Measurements from ENCODE around the gene IL21R.

Gene IL21R

DNA sequence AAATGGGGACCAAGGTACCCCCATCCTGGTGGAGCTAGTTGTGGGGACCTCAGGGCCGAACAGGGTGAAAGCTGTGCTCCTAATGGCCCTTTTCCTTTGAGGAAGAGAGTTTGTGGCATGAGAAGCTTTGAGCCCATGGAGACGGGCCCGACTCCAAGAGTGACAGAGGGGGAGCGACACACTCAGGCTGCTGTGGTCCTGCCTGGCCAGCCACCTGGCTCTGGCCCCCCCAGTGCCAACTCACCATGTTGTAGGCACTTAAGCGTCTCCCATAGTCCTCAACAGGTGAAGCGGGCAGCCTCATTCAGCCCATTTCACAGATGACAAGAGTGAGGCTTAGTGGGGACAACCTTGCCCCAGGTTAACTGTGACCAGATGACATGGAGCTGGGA is 1.6 kb downstream of the IL21R start:
- Histone ChIP-seq H3K4me2 (ENCODE audit: low read length) (peak overlapping the region; percentile 97), H3K27me3 (ENCODE audit: control insufficient read depth, low read length) (peaks cover 6% of the 10 kb centered on the region; the same call in 1 of the 2 replicates), H3K4me1 (ENCODE audit: control insufficient read depth, low read length) (peaks cover 100% of the 10 kb centered on the region), H3K36me3 (ENCODE audit: control insufficient read depth, low read length) (peaks cover 48% of the 10 kb centered on the region), H3K9me3 (ENCODE audit: control insufficient read depth, insufficient read depth, low read length) (no peaks in the 10 kb centered on the region), H3F3A (ENCODE audit: control insufficient read depth, insufficient read depth) (peaks cover 38% of the 10 kb centered on the region), H4K20me1 (ENCODE audit: control insufficient read depth, insufficient read depth, low read depth, low read length) (no peaks in the 10 kb centered on the region), H3K27ac (ENCODE audit: low read depth, low read length) (peak overlapping the region; percentile 93), H3K79me2 (ENCODE audit: control insufficient read depth, low read length) (peaks cover 55% of the 10 kb centered on the region), H3K4me3 (ENCODE audit: low read length) (peak overlapping the region; percentile 92), H3K9me2 (replicated peaks; ENCODE audit: control insufficient read depth, low read length) (no peaks in the 10 kb centered on the region)
- TF ChIP-seq EZH2phosphoT487 (IDR thresholded peaks at IDR 0.05; ENCODE audit: borderline replicate concordance, low read length) = no peak
- TF ChIP-seq, protein P1, sequence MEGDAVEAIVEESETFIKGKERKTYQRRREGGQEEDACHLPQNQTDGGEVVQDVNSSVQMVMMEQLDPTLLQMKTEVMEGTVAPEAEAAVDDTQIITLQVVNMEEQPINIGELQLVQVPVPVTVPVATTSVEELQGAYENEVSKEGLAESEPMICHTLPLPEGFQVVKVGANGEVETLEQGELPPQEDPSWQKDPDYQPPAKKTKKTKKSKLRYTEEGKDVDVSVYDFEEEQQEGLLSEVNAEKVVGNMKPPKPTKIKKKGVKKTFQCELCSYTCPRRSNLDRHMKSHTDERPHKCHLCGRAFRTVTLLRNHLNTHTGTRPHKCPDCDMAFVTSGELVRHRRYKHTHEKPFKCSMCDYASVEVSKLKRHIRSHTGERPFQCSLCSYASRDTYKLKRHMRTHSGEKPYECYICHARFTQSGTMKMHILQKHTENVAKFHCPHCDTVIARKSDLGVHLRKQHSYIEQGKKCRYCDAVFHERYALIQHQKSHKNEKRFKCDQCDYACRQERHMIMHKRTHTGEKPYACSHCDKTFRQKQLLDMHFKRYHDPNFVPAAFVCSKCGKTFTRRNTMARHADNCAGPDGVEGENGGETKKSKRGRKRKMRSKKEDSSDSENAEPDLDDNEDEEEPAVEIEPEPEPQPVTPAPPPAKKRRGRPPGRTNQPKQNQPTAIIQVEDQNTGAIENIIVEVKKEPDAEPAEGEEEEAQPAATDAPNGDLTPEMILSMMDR (IDR thresholded peaks at IDR 0.05; ENCODE audit: low read depth, low read length, poor library complexity, severe bottlenecking) = no peak

DNA sequence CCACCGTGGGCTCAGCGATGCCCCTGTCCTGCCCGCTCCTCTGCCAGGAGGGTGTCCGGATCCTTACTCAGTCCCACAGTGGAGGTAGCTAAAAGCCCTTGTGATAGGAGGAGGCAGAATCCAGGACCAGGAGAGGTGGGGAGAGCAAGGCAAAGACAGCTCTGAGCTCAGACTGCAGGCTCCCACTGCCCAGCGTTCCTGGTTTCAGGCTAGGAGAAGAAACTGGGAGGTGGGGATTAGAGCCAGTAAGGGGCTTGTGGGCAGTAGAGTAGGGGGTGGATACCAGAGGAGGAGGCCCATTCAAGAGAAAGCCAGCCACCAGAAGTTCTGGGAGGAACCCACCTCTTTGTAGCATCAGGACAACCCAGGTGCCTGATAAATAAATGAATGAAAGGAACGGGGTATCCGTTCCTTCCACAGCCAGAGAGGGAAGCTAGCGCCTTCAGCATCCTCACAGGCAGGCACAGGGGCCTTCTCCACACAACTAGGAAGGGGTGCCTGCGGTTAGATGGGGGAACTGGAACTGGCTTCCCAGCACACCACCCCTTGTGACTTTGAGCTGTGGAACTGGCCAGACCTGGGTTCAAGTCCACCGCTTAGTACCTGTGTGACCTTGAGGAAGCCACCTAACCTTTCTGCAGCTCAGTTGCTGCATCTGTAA is 2.3 kb downstream of the IL21R start:
- peaks cover 98% of the 10 kb centered on the region for H3K4me1 ChIP-seq (ENCODE audit: control insufficient read depth, low read length)

DNA sequence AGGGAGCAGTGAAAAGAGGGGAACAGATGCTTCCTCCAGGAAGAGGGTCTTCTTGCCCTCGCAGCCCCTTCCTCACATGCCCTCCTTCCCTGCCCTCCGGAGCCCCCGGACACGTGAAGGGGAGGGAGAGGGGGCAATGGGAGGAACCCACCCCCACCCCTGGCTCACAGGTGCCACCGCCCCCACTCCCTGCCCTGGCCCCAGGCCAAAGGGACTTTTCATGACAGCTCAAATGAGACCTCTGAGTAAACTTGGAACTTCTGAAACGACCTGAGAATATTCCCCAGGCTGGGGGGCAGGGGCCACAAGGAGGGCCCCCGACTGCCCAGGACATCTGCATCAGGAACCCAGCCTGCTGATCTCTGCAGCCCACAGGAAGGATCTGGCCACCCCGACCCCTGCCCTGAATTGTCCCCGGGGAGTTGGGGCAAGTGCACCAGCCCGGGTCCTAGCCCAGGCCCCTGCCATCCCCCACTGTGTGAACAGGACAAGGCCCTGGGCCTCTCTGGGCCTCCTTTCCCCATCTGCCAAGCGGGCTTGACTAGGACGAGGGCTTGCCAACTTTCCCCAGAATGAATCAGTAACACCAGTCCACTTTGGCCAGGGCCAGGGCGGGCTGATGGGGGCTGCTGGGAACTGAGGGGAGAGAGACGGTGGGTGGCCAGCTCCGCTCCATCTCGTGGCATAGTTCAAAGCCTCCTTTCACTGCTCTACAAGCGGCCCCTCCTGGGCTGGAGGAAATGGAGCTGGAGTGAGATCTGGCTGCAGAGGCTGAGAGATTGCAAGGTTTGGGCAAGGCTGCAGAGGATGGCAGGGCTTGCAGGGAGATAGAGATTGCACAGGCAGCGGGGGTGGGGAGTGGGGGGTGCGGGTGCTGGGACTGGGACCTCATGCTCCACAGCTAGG is 3.8 kb downstream of the IL21R start:
- Histone ChIP-seq H3K9me2 (replicated peaks; ENCODE audit: control insufficient read depth, low read length) (no peaks in the 10 kb centered on the region), H3K27ac (ENCODE audit: low read depth, low read length) (peak overlapping the region; percentile 41), H4K20me1 (ENCODE audit: control insufficient read depth, insufficient read depth, low read depth, low read length) (no peaks in the 10 kb centered on the region), H3K9me3 (ENCODE audit: control insufficient read depth, insufficient read depth, low read length) (no peaks in the 10 kb centered on the region), H3K4me1 (ENCODE audit: control insufficient read depth, low read length) (peaks cover 91% of the 10 kb centered on the region), H3K36me3 (ENCODE audit: control insufficient read depth, low read length) (peaks cover 65% of the 10 kb centered on the region), H3K4me2 (ENCODE audit: low read length) (peak overlapping the region; percentile 97), H3K4me3 (ENCODE audit: low read length) (peak overlapping the region; percentile 55), H3K27me3 (ENCODE audit: control insufficient read depth, low read length) (peaks cover 6% of the 10 kb centered on the region; the same call in 1 of the 2 replicates), H3K79me2 (ENCODE audit: control insufficient read depth, low read length) (peaks cover 70% of the 10 kb centered on the region), H3F3A (ENCODE audit: control insufficient read depth, insufficient read depth) (peaks cover 24% of the 10 kb centered on the region)
- TF ChIP-seq, protein P1 (IDR thresholded peaks at IDR 0.05; ENCODE audit: low read depth, low read length, poor library complexity, severe bottlenecking) = no peak
- TF ChIP-seq EZH2phosphoT487 (IDR thresholded peaks at IDR 0.05; ENCODE audit: borderline replicate concordance, low read length) = no peak

More for the DNA sequence above, 2.3 kb downstream of the IL21R start:
- peak overlapping the region; percentile 97 for H3K4me2 ChIP-seq (ENCODE audit: low read length)
- peaks cover 6% of the 10 kb centered on the region; the same call in 1 of the 2 replicates for H3K27me3 ChIP-seq (ENCODE audit: control insufficient read depth, low read length)
- peaks cover 37% of the 10 kb centered on the region for H3F3A ChIP-seq (ENCODE audit: control insufficient read depth, insufficient read depth)
- H3K9me3 ChIP-seq (ENCODE audit: control insufficient read depth, insufficient read depth, low read length) = no peaks in the 10 kb centered on the region
- H3K4me3 ChIP-seq (ENCODE audit: low read length) = peak overlapping the region; percentile 92
- no peaks in the 10 kb centered on the region for H3K9me2 ChIP-seq (replicated peaks; ENCODE audit: control insufficient read depth, low read length)
- H3K27ac ChIP-seq (ENCODE audit: low read depth, low read length) = peak overlapping the region; percentile 93
- H3K36me3 ChIP-seq (ENCODE audit: control insufficient read depth, low read length) = peaks cover 52% of the 10 kb centered on the region
- no peaks in the 10 kb centered on the region for H4K20me1 ChIP-seq (ENCODE audit: control insufficient read depth, insufficient read depth, low read depth, low read length)
- peaks cover 59% of the 10 kb centered on the region for H3K79me2 ChIP-seq (ENCODE audit: control insufficient read depth, low read length)
- TF ChIP-seq EZH2phosphoT487 (IDR thresholded peaks at IDR 0.05; ENCODE audit: borderline replicate concordance, low read length) = no peak
- TF ChIP-seq, protein P1 (IDR thresholded peaks at IDR 0.05; ENCODE audit: low read depth, low read length, poor library complexity, severe bottlenecking) = no peak
